Kidney epithelial cell (primary cell): Measurements from ENCODE around the gene CES5A. TPM values are rescaled to one million over a fixed set of nuclear protein-coding genes. Genes with fewer than 3 reads are reported as not detected.
"Not testable (repeated sequence)": the region's sequence is repeated elsewhere in the genome, so short reads cannot be mapped to it uniquely, and the experiment has no call there.

Source experiments
- DNase-seq: peaks from one replicate; pipeline ENCODE4 v3.0.0-alpha.2; 2010; ENCODE audit warnings: low read depth
- H3K27me3 ChIP-seq: 2 replicates; pipeline ENCODE4 v1.6.0; 2011; ENCODE audit warnings: low read length; ENCODE audit not compliant: control insufficient read depth, insufficient read depth
- H3K36me3 ChIP-seq: 2 replicates; pipeline ENCODE4 v1.5.1; 2011; ENCODE audit warnings: low read length; ENCODE audit not compliant: control insufficient read depth, insufficient read depth
- H3K4me3 ChIP-seq: 2 replicates; pipeline ENCODE4 v1.5.1; 2011; ENCODE audit warnings: low read depth, mild to moderate bottlenecking, control low read depth, low read length
- total RNA-seq: library from RNA; depleted of rRNA; stranded (reverse); fragments of >200 nt; gene quantifications from 2 replicates; pipeline ENCODE4 v1.2.3, GENCODE V29; 2015
- TF ChIP-seq, protein P1 (sequence below): IDR thresholded peaks from 2 replicates; pipeline ENCODE4 v1.5.1; 2011; ENCODE audit warnings: mild to moderate bottlenecking, moderate library complexity, low read length, control low read depth, inconsistent platforms; ENCODE audit not compliant: insufficient read depth, poor library complexity, severe bottlenecking

CES5A gene
- total RNA-seq, 1 donor from 2014 or later, result not detected

- TF ChIP-seq, protein P1, sequence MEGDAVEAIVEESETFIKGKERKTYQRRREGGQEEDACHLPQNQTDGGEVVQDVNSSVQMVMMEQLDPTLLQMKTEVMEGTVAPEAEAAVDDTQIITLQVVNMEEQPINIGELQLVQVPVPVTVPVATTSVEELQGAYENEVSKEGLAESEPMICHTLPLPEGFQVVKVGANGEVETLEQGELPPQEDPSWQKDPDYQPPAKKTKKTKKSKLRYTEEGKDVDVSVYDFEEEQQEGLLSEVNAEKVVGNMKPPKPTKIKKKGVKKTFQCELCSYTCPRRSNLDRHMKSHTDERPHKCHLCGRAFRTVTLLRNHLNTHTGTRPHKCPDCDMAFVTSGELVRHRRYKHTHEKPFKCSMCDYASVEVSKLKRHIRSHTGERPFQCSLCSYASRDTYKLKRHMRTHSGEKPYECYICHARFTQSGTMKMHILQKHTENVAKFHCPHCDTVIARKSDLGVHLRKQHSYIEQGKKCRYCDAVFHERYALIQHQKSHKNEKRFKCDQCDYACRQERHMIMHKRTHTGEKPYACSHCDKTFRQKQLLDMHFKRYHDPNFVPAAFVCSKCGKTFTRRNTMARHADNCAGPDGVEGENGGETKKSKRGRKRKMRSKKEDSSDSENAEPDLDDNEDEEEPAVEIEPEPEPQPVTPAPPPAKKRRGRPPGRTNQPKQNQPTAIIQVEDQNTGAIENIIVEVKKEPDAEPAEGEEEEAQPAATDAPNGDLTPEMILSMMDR, result peak; percentile 69
- peaks cover 6% of the 10 kb centered on the region for H3K27me3 ChIP-seq
- DNase-seq, result no peak
- no peak overlapping the region for H3K4me3 ChIP-seq
- H3K36me3 ChIP-seq, result no peaks in the 10 kb centered on the region
Observed at GRCh38 chr16:55842369-55843104, 32.6 kb downstream of the CES5A start.

DNA sequence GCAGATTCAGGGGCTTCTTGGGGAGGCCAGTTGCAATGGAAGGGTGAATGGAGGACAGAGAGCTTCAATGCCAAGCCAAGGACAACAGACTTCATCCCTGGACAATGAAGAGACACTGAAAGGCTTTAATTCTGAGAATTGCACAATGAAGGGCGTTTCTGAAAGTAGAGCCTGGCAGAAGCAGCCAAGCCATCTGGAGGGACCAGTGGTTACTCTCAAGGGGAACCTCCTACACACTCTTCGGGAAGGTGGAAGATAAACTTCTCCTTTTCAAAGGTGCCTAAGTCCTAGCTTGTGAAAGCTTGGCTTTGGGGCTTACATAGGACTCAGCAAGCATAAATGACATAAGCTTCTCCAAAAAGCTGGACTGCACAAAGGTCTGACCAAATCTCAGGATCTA lies 36.1 kb downstream of the CES5A start:
- Histone ChIP-seq H3K36me3 (no peaks in the 10 kb centered on the region), H3K4me3 (no peak overlapping the region)
- TF ChIP-seq, protein P1, result no peak

DNA sequence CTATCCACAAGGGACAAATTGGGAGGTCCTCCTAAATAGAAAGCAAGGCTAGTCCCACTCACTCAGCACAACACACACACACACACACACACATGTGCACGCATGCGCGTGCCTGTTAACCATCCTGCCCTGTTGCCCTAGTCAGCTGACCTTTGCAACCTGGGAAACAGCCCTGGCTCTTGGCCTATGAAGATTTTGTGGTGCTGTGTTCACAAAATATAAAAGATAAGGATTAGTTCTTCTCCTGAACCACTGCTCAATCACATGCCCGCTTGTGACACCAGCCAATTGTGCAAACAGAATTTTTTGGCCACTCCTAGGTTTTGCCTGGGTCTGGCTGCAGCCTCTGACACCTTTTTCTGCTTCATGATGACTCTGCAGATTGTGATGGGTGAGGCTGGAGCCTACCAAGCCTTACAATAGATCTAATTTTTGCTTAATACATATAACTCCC lies 39.0 kb downstream of the CES5A start:
- Histone ChIP-seq H3K4me3 (no peak overlapping the region), H3K36me3 (no peaks in the 10 kb centered on the region), H3K27me3 (no peaks in the 10 kb centered on the region)
- no peak for DNase-seq
- TF ChIP-seq, protein P1, result no peak

More for the DNA sequence above, 36.1 kb downstream of the CES5A start:
- H3K27me3 ChIP-seq, result peaks cover 4% of the 10 kb centered on the region
- no peak for DNase-seq

DNA sequence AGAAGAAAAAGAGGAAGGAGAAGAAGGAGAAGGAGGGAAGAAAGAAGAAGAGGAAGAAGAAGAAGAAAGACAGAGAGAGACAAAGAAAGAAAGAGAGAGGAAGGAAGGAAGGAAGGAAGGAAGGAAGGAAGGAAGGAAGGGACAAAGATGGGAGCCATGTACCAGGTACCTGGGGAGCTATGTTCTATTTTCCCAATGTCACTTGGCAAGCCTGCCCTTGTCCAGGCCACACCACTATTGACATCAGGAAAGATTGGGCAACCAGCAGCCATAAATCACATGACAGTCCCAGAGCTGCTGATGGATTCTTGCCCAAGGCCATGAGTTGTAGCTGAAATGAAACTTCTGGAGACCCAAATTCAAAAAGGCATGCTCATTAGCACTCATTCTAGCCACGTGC lies 39.6 kb downstream of the CES5A start:
- no peaks in the 10 kb centered on the region for H3K27me3 ChIP-seq
- TF ChIP-seq, protein P1, result no peak
- no peak overlapping the region for H3K4me3 ChIP-seq
- no peaks in the 10 kb centered on the region for H3K36me3 ChIP-seq
- no peak for DNase-seq

DNA sequence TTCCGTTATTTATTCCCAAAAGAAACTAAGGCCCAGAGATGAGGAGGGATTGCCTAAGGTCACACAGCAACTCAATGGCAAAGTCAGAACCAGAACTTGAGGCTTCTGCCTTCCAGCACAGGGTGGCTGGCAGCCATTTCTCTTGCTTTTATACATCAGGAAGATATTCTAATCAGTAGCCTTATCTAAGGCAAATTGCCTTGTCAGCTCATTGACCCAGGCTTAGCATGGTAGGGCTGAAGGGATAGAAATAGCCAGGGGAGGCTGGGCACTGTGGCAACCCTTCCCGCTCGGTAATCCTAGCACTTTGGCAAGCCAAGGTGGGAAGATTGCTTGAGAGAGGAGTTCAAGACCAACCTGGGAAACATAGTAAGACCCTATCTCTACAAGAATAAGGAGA lies 40.0 kb downstream of the CES5A start:
- not testable (repeated sequence) for H3K27me3 ChIP-seq, DNase-seq, H3K36me3 ChIP-seq, H3K4me3 ChIP-seq

GRCh38 chr16:55834049-55834448 lies 41.1 kb downstream of the CES5A start:
- TF ChIP-seq, protein P1, result no peak
- H3K27me3 ChIP-seq, result no peaks in the 10 kb centered on the region
- no peaks in the 10 kb centered on the region for H3K36me3 ChIP-seq
- no peak for DNase-seq
- no peak overlapping the region for H3K4me3 ChIP-seq
